ENCODE results near the gene GRIN2C. TPM values are rescaled to one million over a fixed set of nuclear protein-coding genes. Genes with fewer than 3 reads are reported as not detected.

GRIN2C gene
- total RNA-seq, 1 donor from 2014 or later = 0.74 TPM

DNA sequence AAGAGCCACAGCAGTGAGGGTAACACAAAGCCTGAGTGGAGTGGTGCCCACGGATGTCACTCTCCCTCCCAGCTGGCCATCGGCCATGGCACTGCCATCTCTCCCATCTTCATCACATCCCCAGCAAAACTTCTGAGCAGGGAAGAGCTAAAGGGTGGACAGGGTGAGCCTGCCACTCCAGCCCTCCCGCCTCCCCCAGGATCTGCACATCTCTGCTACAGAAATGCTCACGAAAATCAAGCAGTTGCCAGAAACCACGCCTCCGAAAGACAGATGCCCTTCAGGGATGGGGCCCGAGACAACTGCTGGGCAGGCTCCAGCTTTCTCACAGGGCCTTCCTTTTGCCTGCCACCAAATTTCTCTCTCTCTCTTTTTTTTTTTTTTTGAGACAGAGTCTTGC is 3.6 kb downstream of the GRIN2C start:
- Mint-ChIP-seq H3K4me3 (ENCODE audit: unreplicated experiment) (no peak overlapping the region), H3K4me1 (ENCODE audit: unreplicated experiment) (peaks cover 3% of the 10 kb centered on the region), H3K27ac (ENCODE audit: unreplicated experiment) (no peak overlapping the region), H3K9me3 (ENCODE audit: unreplicated experiment) (no peaks in the 10 kb centered on the region), H3K27me3 (ENCODE audit: unreplicated experiment) (peaks cover 24% of the 10 kb centered on the region), H3K36me3 (ENCODE audit: low read depth, unreplicated experiment) (peaks cover 6% of the 10 kb centered on the region)
- DNase-seq (ENCODE audit: low spot score) = no peak
- TF ChIP-seq CTCF (IDR thresholded peaks at IDR 0.05; ENCODE audit: unreplicated experiment) = no peak

DNA sequence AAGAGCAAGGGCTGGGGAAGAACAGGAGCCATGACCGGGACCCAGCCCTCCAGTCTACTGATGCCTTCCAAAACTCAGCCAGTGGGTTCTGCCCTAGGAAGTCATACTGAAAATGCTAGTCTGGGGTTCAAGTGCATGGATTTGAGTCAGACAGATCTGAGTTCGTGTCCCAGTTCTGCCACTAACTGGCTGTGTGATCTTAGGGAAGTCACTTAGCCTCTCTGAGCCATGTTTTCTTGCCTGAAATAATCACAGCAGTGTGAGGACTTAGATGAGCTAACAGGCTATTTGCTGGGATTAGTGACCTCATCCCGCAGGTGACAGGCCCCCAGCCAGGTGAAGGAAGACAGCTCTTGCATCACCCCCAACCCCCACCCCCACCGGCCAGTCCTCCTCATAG is 4.4 kb downstream of the GRIN2C start:
- Mint-ChIP-seq H3K4me3 (ENCODE audit: unreplicated experiment) (no peak overlapping the region), H3K4me1 (ENCODE audit: unreplicated experiment) (peaks cover 3% of the 10 kb centered on the region), H3K27ac (ENCODE audit: unreplicated experiment) (no peak overlapping the region), H3K27me3 (ENCODE audit: unreplicated experiment) (peaks cover 29% of the 10 kb centered on the region), H3K9me3 (ENCODE audit: unreplicated experiment) (no peaks in the 10 kb centered on the region), H3K36me3 (ENCODE audit: low read depth, unreplicated experiment) (peaks cover 9% of the 10 kb centered on the region)
- no peak for TF ChIP-seq CTCF (IDR thresholded peaks at IDR 0.05; ENCODE audit: unreplicated experiment)
- DNase-seq (ENCODE audit: low spot score) = no peak

DNA sequence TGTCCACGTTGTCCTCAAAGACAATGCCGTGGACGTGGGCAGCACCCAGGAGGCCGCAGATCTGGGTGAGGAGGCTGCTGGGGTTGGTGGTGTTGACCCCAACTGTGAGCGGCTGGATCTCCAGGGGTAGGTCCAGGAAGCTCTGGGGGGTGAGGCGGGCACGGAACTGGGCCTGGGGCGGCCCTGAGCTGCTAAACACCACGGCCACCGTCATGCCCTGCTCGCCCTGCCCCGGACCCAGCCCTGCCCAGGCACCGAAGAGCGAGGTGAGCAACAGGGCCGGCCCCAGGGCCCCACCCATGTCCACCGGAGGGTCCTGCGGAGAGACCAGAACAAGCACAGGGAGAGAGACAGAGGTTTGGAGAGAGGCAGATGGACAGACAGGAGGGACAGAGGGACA is 4.9 kb downstream of the GRIN2C start:
- no peak for DNase-seq (ENCODE audit: low spot score)
- H3K27ac Mint-ChIP-seq (ENCODE audit: unreplicated experiment) = no peak overlapping the region
- peaks cover 27% of the 10 kb centered on the region for H3K27me3 Mint-ChIP-seq (ENCODE audit: unreplicated experiment)
- H3K36me3 Mint-ChIP-seq (ENCODE audit: low read depth, unreplicated experiment) = peaks cover 9% of the 10 kb centered on the region
- H3K9me3 Mint-ChIP-seq (ENCODE audit: unreplicated experiment) = no peaks in the 10 kb centered on the region
- TF ChIP-seq CTCF (IDR thresholded peaks at IDR 0.05; ENCODE audit: unreplicated experiment) = no peak
- H3K4me1 Mint-ChIP-seq (ENCODE audit: unreplicated experiment) = peaks cover 3% of the 10 kb centered on the region
- H3K4me3 Mint-ChIP-seq (ENCODE audit: unreplicated experiment) = no peak overlapping the region

DNA sequence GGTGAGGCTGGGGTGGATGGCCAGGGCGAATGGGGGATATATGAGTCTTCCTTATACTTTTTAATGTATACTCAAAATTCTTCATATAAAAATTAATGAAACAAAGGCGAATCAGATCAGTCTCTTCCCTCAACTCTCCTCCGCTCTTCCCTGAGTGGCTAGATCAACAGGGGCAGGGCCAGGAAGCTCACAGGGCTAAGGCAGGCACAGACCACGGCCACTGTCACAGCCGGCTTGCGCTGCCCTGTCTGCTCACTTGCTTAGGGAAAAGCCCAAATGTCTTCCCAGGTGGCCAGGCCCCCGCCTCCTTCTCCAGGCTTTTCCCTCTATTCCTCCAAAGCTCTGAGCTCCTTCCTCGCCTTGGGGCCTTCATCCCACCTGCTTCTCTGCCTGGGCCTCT is 6.0 kb downstream of the GRIN2C start:
- no peak overlapping the region for H3K27ac Mint-ChIP-seq (ENCODE audit: unreplicated experiment)
- TF ChIP-seq CTCF (IDR thresholded peaks at IDR 0.05; ENCODE audit: unreplicated experiment) = no peak
- no peaks in the 10 kb centered on the region for H3K4me1 Mint-ChIP-seq (ENCODE audit: unreplicated experiment)
- DNase-seq (ENCODE audit: low spot score) = no peak
- peaks cover 22% of the 10 kb centered on the region for H3K27me3 Mint-ChIP-seq (ENCODE audit: unreplicated experiment)
- no peaks in the 10 kb centered on the region for H3K9me3 Mint-ChIP-seq (ENCODE audit: unreplicated experiment)
- peak overlapping the region; percentile 10 for H3K4me3 Mint-ChIP-seq (ENCODE audit: unreplicated experiment)
- peaks cover 9% of the 10 kb centered on the region for H3K36me3 Mint-ChIP-seq (ENCODE audit: low read depth, unreplicated experiment)

- Mint-ChIP-seq H3K36me3 (ENCODE audit: low read depth, unreplicated experiment) (peaks cover 9% of the 10 kb centered on the region), H3K4me1 (ENCODE audit: unreplicated experiment) (no peaks in the 10 kb centered on the region), H3K9me3 (ENCODE audit: unreplicated experiment) (no peaks in the 10 kb centered on the region), H3K4me3 (ENCODE audit: unreplicated experiment) (no peak overlapping the region), H3K27ac (ENCODE audit: unreplicated experiment) (no peak overlapping the region), H3K27me3 (ENCODE audit: unreplicated experiment) (peaks cover 27% of the 10 kb centered on the region)
- no peak for DNase-seq (ENCODE audit: low spot score)
- no peak for TF ChIP-seq CTCF (IDR thresholded peaks at IDR 0.05; ENCODE audit: unreplicated experiment)
Observed at GRCh38 chr17:74853048-74853397, 6.7 kb downstream of the GRIN2C start.
